GM04503 (cell line): ENCODE measurements around the gene DSCAM.
"Not testable (repeated sequence)": the region's sequence is repeated elsewhere in the genome, so short reads cannot be mapped to it uniquely, and the experiment has no call there.

ENCODE experiments used
- DNase-seq: peaks from one replicate; pipeline ENCODE4 v3.0.0-alpha.2; 2012; ENCODE audit warnings: low read depth

The DSCAM gene

DNA sequence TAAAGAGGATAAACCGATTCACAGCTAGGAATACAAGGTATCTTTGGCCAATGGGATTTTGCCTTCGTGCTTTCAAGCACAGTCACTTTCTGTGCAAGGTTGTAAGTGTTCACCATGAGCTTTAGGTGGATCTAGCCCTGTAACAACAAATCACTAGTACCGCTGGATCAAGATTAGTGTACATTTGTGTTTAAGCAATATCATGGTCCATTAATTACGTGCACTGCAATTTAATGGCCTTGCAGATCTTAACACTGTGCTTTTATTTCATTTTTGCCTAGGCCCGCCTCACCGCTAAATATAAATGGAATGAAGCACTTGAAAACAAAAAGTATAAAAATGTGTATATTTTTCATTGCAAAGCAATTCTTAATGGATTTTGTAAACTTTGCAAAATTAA, 461.1 kb downstream of the DSCAM start:
- no peak for DNase-seq

DNA sequence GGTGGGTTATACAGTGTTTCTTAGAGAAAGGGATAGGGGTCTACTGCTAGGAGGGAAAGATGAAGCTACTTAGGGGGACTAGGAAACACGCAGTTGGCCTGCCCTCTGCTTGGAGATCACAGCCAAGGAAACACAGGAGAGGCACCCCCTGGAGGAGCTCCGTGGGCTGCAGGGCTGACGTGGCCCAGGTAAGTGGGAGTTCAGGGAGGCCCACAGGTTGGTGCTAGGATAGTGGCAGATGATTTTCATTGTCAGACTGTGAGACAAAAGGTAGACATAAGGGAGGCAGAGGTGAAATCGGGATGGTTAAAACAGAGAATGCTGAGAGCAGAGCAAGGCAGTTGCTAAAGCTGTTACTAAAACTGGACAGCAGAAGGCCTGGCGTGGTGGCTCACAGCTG, 463.0 kb downstream of the DSCAM start:
- no peak for DNase-seq

DNA sequence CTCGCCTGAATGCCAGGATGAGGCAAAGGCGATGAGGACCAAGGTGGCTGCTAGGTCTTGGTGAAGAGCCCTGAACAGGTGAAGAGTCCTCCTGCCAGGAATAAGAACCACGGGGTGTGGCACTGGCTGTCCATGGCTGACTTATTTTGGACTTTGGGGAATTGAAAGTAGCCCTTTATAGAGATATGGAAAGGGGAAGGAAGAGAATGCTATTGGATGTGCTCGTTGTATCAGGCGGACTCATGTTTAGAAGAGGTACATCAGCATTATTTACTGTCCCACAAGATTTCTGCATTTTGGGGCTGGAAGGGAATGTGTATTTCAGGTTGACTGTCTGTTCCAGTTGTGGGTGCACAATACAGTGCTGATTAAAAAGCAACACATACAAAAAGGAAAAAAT, 465.8 kb downstream of the DSCAM start:
- DNase-seq = no peak

DNA sequence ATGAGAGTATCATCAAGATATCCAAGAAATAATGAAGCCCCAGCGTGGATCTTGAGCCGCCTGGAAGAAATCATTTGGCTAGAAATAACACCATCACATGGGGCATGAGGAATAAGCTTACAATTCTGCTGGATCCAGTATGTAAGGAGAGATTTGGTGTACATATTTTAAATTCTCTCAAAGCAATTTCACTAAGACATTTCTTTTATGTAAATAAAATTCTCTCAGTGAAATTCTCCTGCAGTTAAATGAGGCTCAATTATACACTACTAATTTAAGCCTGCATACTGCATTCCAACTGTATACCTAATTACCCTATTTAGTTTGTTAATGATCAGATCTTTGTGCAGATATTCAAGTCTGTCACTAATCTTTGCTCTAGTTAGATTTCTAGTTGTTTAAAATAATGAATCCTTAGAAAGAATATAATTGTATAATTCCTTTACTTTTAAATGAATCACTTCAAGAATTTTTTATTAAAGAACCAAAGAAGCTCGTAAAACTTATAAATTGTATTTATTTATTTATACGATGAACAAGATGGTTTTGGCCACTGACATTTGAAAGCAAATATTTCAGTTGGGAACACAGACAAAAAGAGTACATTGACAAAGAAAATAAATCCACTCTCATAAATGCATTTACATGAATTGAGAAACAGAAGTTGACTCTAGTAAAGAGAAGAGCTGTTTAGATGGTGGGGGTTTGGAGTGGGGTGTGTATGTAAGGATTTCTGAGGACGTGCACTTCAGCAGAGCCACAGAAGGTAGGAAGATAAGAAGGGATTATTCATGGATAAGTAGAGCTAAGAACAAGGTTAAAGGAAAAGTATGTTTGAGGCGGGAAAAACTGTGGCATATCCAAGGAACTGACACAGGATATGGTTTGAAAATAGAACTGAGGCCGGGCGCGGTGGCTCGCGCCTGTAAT, 466.8 kb downstream of the DSCAM start:
- no peak for DNase-seq

- no peak for DNase-seq
Measured at GRCh38 chr21:40377135-40377534, 469.8 kb downstream of the DSCAM start.

DNA sequence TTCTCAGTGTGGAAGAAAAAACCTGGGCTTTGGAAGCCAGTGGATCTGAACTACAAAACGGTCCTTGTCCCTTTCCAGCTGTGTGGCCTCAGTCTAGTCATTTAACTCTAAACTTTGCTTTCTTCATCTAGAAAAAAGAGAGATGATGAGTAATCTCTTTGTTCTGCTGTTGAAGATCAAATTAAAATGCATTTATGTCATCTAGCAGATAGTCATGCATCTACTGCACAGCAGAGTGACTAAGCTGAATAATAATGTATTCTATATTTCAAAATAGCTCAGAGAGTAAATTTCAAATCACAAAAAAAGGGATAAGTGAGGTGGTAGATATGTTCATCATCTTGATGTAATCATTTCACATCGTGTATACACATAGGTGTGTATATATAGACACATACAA, 473.2 kb downstream of the DSCAM start:
- DNase-seq = no peak

DNA sequence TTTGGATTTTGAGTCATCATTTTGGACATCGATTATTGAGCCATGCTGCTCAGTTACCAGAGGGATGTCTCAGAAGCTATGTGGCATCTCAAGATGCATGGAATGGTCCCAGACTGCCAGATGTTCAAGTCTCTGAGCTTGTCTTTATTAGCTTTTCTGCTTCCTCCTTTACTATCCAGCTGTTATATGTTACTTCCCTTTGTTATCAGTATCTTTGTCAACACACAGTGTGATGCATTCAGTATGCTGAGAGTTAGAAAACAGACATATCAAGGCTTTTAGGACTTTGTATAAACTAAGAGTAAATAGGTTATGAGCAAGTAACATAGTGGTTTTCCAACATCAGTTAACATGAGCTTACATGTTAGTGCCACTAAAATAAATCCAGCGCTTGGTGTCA, 474.5 kb downstream of the DSCAM start:
- no peak for DNase-seq

- no peak for DNase-seq
Measured at GRCh38 chr21:40371329-40371728, 475.6 kb downstream of the DSCAM start.

DNA sequence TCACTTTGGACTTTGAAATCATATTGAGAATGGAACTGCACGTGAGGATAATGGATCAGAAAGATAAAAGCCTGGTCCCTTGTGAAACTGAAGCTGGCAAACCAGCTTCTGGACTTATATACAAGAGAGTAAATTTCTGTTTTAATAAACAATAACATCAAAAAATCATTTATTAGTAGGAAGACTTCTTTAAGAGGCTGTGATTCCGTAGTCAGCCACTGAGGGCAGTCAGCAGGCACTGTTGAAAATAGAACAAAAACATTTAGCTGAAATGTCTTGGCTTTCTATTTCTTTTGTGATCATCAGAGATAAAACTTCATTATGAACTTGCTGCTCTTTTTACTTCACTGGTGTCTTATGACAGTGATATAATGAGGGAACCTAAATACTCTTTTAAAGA, 490.3 kb downstream of the DSCAM start:
- DNase-seq = no peak

- no peak for DNase-seq
Measured at GRCh38 chr21:40355076-40355475, 491.9 kb downstream of the DSCAM start.

- no peak for DNase-seq
Measured at GRCh38 chr21:40351006-40351405, 496.0 kb downstream of the DSCAM start.

GRCh38 chr21:40349591-40349990, 497.4 kb downstream of the DSCAM start:
- no peak for DNase-seq

- DNase-seq = no peak
Measured at GRCh38 chr21:40345711-40346321, 501.1 kb downstream of the DSCAM start.

DNA sequence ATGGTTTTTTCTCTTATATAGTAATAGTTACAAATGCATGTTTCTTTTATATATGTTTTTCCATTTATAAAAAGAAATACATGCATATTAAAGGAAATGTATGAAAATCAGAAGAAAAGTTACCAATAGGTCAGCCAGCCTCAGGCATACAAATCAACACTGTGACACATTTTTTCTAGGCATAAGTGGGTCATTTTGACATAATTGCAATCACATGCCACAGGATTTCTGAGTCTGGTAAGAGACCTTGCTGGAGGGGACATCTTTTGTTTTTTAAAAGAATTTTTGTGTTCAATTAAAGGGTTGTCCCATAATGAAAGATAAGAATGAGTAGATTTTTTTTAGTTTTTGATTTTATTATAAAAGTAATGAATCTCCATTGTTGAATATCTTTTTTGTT, 506.6 kb downstream of the DSCAM start:
- DNase-seq = no peak

DNA sequence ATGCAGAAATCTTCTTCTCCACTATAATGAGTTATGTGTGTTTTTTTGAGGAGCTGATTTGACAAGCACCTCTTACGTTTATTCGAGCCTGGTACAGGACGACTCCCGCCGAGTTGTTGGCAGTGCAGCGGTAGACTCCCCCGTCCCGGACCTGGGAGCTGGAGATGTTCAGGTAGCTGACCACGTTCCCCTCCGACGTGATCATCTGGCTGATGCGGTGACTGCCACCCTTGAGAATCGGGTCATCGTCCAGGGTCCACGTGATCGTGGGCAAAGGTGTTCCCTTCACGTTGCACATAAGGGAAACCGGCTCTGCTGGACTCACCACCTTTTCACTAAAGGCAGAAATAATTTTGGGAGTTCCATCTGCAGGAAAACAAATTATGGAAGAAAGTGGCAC, 507.9 kb downstream of the DSCAM start:
- no peak for DNase-seq

GRCh38 chr21:40337981-40338380, 509.0 kb downstream of the DSCAM start:
- no peak for DNase-seq

DNA sequence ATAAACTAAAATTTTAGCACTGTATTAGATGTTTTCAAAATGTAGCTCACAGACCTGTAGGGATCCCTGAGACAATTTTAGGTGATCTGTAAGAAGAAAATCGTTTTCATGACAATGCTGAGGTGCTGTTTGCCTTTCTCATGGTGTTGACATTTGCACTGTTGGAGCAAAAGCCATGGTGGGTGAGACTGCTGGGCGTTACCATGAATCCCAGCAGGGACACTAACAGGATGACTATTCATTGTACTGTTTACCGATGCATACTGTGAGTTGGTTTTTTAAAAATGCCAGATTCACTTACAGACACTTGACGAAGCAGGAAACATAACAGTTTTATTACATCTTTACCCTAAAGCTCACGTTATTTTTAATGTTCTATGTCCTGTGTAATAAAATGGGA, 511.3 kb downstream of the DSCAM start:
- no peak for DNase-seq

DNA sequence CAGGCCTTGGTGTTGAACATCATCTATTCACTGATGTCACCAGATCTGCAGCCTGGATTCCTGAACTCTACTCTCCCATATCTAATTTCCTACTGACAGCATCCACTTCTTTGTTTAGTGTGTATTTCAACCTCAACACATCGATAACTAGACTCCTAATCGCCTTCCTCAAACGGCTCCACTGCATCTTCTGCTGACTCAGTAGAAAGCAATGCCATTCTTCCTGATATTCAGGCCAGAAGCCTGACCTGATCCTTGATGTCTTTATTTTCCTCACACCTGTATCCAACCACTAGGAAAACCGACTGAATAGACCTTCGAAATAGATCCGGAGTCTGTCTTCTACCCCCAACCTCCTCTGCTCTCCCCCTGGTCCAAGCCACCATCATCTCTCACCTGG, 512.8 kb downstream of the DSCAM start:
- DNase-seq = no peak

DNA sequence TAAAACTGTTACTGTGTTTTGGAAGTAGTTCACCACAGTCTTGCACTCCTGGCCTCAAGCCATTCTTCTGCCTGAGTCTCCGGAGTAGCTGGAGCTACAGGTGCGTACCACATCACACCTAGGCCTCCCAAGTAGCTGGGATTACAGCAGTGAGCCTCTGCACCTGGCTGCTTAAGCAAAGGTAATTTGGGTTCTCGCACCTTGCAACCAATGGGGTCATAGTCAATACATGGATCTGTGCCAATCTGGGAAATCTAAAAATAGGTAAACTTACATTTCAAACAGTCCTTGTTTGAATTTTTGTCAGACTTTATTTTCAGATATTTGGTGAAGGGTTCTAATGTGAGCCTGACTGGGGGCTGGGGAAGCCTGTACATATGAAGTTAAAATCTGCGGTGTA, 513.2 kb downstream of the DSCAM start:
- DNase-seq = no peak

GRCh38 chr21:40331804-40332203, 515.2 kb downstream of the DSCAM start:
- DNase-seq = no peak

GRCh38 chr21:40331172-40331571, 515.8 kb downstream of the DSCAM start:
- DNase-seq = no peak

GRCh38 chr21:40324389-40324788, 522.6 kb downstream of the DSCAM start:
- DNase-seq = no peak

- not testable (repeated sequence) for DNase-seq
Measured at GRCh38 chr21:40320718-40321117, 526.2 kb downstream of the DSCAM start.

DNA sequence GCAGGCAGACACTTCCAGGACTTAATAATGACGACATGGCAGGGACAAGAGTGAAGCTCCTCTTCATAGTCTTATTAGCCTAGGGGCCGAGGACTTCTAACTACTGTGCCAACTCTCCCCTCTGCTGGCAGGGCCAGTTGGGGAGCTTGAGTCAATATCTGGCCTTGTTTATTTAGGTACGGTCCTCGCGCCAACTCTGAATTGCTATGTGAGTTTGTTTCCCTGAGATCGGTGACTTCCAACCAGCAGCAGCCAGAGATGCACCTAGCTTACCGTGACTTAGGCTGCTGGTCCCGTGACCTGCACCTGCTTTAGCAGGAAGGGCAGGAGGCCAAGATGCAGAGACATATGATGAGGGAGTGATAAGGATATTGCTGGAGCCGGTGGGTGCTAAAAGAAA, 528.6 kb downstream of the DSCAM start:
- no peak for DNase-seq
